GM23338 (cell line): ENCODE measurements around the gene COQ10B. TPM values are rescaled to one million over a fixed set of nuclear protein-coding genes. Genes with fewer than 3 reads are reported as not detected.

Experiments used
- ATAC-seq: fragments of 200-7000 bp; cut with Tn5 transposase; 3 replicates; pipeline ENCODE4 v1.9.1; 2020
- DNase-seq: peaks from one replicate; pipeline ENCODE4 v3.0.0-alpha.2; 2015; ENCODE audit warnings: low spot score
- H2AFZ ChIP-seq: fragments of 200-600 bp; sonication (generic); 2 replicates; pipeline ENCODE4 v1.8.0; 2016; ENCODE audit warnings: antibody characterized with exemption, mild to moderate bottlenecking, moderate library complexity
- H3F3A ChIP-seq: fragments of 200-600 bp; sonication (generic); replicated peaks from 2 replicates; pipeline ENCODE4 v1.8.0; 2017; ENCODE audit warnings: antibody characterized with exemption, mixed run types, low read depth
- H3K27ac ChIP-seq: fragments of 200-600 bp; sonication (generic); 2 replicates; pipeline ENCODE4 v1.6.1; 2016; ENCODE audit warnings: low read depth
- H3K27me3 ChIP-seq: fragments of 200-600 bp; sonication (generic); 2 replicates; pipeline ENCODE4 v1.8.0; 2016; ENCODE audit warnings: mild to moderate bottlenecking, mixed run types, moderate library complexity; ENCODE audit not compliant: insufficient read depth
- H3K36me3 ChIP-seq: fragments of 200-600 bp; sonication (generic); 2 replicates; pipeline ENCODE4 v1.8.0; 2016; ENCODE audit warnings: mild to moderate bottlenecking; ENCODE audit not compliant: insufficient read depth
- H3K4me1 ChIP-seq: fragments of 200-600 bp; sonication (generic); 2 replicates; pipeline ENCODE4 v1.8.0; 2016; ENCODE audit warnings: mild to moderate bottlenecking, moderate library complexity; ENCODE audit not compliant: insufficient read depth
- H3K4me2 ChIP-seq: fragments of 200-600 bp; sonication (generic); 2 replicates; pipeline ENCODE4 v1.7.1; 2017; ENCODE audit warnings: mixed run types
- H3K4me3 ChIP-seq: fragments of 200-600 bp; sonication (generic); 2 replicates; pipeline ENCODE4 v1.6.1; 2016; ENCODE audit warnings: mixed run types
- H3K79me2 ChIP-seq: fragments of 200-600 bp; sonication (generic); replicated peaks from 2 replicates; pipeline ENCODE4 v1.8.0; 2017; ENCODE audit warnings: mild to moderate bottlenecking; ENCODE audit not compliant: insufficient read depth
- H3K9me2 ChIP-seq: fragments of 200-600 bp; sonication (generic); 2 replicates; pipeline ENCODE4 v1.8.0; 2017; ENCODE audit not compliant: insufficient read depth
- H4K20me1 ChIP-seq: fragments of 200-600 bp; sonication (generic); replicated peaks from 2 replicates; pipeline ENCODE4 v1.8.0; 2017; ENCODE audit warnings: mild to moderate bottlenecking; ENCODE audit not compliant: insufficient read depth
- H3K27ac Mint-ChIP-seq: 2 replicates; pipeline ENCODE4 v1.8.0; 2020; ENCODE audit warnings: inconsistent platforms, mild to moderate bottlenecking, moderate library complexity, mixed read lengths
- H3K27me3 Mint-ChIP-seq: 3 replicates; pipeline ENCODE4 v1.8.0; 2022; ENCODE audit warnings: low read depth, mild to moderate bottlenecking, moderate library complexity, mixed read lengths, inconsistent platforms; ENCODE audit not compliant: insufficient read depth, poor library complexity
- H3K36me3 Mint-ChIP-seq: 3 replicates; pipeline ENCODE4 v1.8.0; 2021; ENCODE audit warnings: low read depth, mild to moderate bottlenecking, inconsistent platforms, moderate library complexity, mixed read lengths
- H3K4me1 Mint-ChIP-seq: 3 replicates; pipeline ENCODE4 v1.8.0; 2020; ENCODE audit warnings: mild to moderate bottlenecking, inconsistent platforms, mixed read lengths
- H3K4me3 Mint-ChIP-seq: 3 replicates; pipeline ENCODE4 v1.8.0; 2021; ENCODE audit warnings: moderate library complexity, mild to moderate bottlenecking, inconsistent platforms, mixed read lengths
- H3K9me3 Mint-ChIP-seq: 3 replicates; pipeline ENCODE4 v1.8.0; 2020; ENCODE audit warnings: moderate library complexity, mild to moderate bottlenecking, inconsistent platforms, mixed read lengths
- ETS1 ChIP-seq: IDR thresholded peaks from 2 replicates; pipeline ENCODE4 v1.6.1; 2016; ENCODE audit warnings: antibody characterized with exemption
- EZH2 ChIP-seq: fragments of 200-600 bp; sonication (generic); IDR thresholded peaks from one replicate; pipeline ENCODE4 v1.8.0; 2017; ENCODE audit warnings: antibody characterized with exemption, mild to moderate bottlenecking, low read depth; ENCODE audit not compliant: unreplicated experiment
- NANOG ChIP-seq: IDR thresholded peaks from 2 replicates; pipeline ENCODE4 v1.6.1; 2016; ENCODE audit warnings: antibody characterized with exemption, borderline replicate concordance
- REST ChIP-seq: IDR thresholded peaks from one replicate; pipeline ENCODE4 v1.6.1; 2018; ENCODE audit warnings: antibody characterized with exemption; ENCODE audit not compliant: unreplicated experiment
- ZNF462 ChIP-seq: fragments of 250-450 bp; sonication (Bioruptor Pico); IDR thresholded peaks from 2 replicates; pipeline ENCODE4 v1.5.0; 2020; ENCODE audit warnings: mild to moderate bottlenecking, moderate library complexity
- polyA plus RNA-seq: library from polyadenylated mRNA; unstranded; fragments of >200 nt; fragmentation: Nextera tagmentation; extraction: Ambion mirVana; gene quantifications from 2 replicates; pipeline ENCODE4 v1.2.1, GENCODE V29; 2016
- total RNA-seq: library from RNA; depleted of rRNA; stranded (reverse); fragments of >200 nt; shearing (Covaris generic); gene quantifications from 2 replicates; pipeline ENCODE4 v1.2.3, GENCODE V29; 2014

COQ10B gene
- total and polyA plus RNA-seq, 2 experiments from 2014 or later: 26.1 to 27.6 TPM

- TF ChIP-seq ZNF462 (no peak), NANOG (no peak), EZH2 (no peak)
These were observed 614 bp upstream of the COQ10B start (continued) for GRCh38 chr2:197452754-197453122.

- no peak for DNase-seq
- H2AFZ ChIP-seq: peak overlapping the region; percentile 66; the same call in 1 of the 2 replicates
- H3K4me3 Mint-ChIP-seq: peak overlapping the region; percentile 95
These were observed 604 bp downstream of the COQ10B start for GRCh38 chr2:197453914-197454398.

More at GRCh38 chr2:197453914-197454398, 604 bp downstream of the COQ10B start:
- Histone ChIP-seq H3K36me3 (no peaks in the 10 kb centered on the region), H3K27ac (peak overlapping the region; percentile 97), H3K79me2 (peaks cover 52% of the 10 kb centered on the region), H3K4me1 (peaks cover 9% of the 10 kb centered on the region; the same call in 1 of the 2 replicates), H3K4me2 (peak overlapping the region; percentile 88), H3F3A (peaks cover 15% of the 10 kb centered on the region; the same call in 1 of the 2 replicates), H3K27me3 (no peaks in the 10 kb centered on the region), H4K20me1 (peaks cover 22% of the 10 kb centered on the region), H3K9me2 (no peaks in the 10 kb centered on the region), H3K4me3 (peak overlapping the region; percentile 75)
- Mint-ChIP-seq H3K9me3 (no peaks in the 10 kb centered on the region; the same call in 1 of the 3 replicates), H3K4me1 (peaks cover 9% of the 10 kb centered on the region), H3K27ac (peak overlapping the region; percentile 99), H3K27me3 (peaks cover 4% of the 10 kb centered on the region), H3K36me3 (no peaks in the 10 kb centered on the region; the same call in 2 of the 3 replicates)
- no peak for TF ChIP-seq EZH2
- TF ChIP-seq REST: no peak
- 0 out of 2 replicates have a peak, but pooled peaks have one; percentile 44 for TF ChIP-seq ETS1
- ATAC-seq: peak; percentile 39
